GM12892 (cell line): ENCODE measurements around the gene IER3.
A peak's percentile ranks its signal among the peaks of the same experiment; 100 is the strongest.

ENCODE experiments used
- POLR2A ChIP-seq: IDR thresholded peaks from 2 replicates; pipeline ENCODE4 v1.6.1; 2011; ENCODE audit warnings: low read depth, low read length, control low read depth
- POLR2AphosphoS5 ChIP-seq: IDR thresholded peaks from 2 replicates; pipeline ENCODE4 v1.6.1; 2011; ENCODE audit warnings: low read depth, low read length, control low read depth

DNA sequence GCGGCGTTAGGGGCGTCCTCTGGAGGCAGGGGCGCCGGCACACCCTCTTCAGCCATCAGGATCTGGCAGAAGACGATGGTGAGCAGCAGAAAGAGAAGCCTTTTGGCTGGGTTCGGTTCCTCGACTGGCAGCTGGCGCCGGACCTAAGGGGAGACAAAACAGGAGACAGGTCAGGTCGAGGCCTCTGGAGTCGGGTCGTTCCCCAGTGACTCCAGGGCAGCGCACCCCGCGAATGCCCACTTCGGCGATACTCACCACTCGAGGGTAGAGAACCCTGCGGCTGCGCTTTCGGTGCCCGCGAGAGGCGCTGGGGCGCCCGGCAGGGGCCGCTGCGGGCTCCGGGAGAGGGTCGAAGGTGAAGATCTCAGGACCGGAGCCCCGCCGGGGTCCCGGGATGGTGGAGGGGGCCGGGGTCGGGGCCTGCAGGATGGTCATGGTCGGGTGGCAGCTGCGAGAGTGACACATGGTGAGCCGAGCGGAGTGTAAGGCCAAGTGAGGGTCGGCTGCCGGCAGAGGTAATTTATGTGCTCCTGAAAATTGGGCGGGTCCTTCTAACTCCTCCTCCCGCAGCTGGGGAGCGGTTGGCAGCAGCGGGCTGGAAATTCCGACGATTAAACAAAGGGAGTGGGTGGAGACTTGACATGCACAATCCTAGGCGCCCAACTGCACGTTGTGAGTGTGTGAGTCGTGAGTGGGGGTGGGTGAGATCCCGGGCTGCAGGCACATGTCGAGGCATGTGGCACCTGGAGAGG, at the start of gene IER3:
- TF ChIP-seq POLR2A (peak; percentile 98), POLR2AphosphoS5 (peak; percentile 98)
